Measurements from ENCODE around the gene RADIL.

RADIL gene

DNA sequence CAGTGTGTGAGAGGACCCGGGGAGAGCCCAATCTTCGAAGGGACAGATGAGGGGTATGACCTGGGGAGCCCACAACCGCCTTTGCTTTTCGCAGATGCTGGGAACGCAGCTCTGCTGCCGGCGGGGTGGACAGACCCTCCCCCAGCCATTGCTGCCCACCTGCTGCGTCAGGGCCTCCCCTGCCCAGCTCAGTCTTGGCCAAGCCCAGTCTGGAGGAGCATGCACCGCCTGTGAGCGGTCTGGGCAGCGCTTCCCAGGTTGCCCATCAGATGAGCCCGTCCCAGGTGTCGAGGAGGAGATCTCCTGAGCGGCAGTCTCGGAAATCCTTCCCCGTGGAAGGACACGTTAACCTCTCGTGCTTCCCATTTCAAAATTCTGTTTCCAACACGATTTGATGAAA, 125.4 kb downstream of the RADIL start (continued):
- TF ChIP-seq ATF2 (tag by site-specific recombination; IDR thresholded peaks at IDR 0.05; ENCODE audit: low read depth) (no peak), GLIS1 (tag by site-specific recombination; IDR thresholded peaks at IDR 0.05) (no peak), ZNF501 (tag by site-specific recombination; IDR thresholded peaks at IDR 0.05) (no peak), ZNF132 (tag by site-specific recombination; IDR thresholded peaks at IDR 0.05; ENCODE audit: borderline replicate concordance) (no peak), GLIS2 (tag by site-specific recombination; IDR thresholded peaks at IDR 0.05) (no peak), YY2 (tag by site-specific recombination; IDR thresholded peaks at IDR 0.05) (no peak), ZBTB17 (tag by site-specific recombination; IDR thresholded peaks at IDR 0.05) (no peak), SP2 (tag by site-specific recombination; IDR thresholded peaks at IDR 0.05) (no peak)

DNA sequence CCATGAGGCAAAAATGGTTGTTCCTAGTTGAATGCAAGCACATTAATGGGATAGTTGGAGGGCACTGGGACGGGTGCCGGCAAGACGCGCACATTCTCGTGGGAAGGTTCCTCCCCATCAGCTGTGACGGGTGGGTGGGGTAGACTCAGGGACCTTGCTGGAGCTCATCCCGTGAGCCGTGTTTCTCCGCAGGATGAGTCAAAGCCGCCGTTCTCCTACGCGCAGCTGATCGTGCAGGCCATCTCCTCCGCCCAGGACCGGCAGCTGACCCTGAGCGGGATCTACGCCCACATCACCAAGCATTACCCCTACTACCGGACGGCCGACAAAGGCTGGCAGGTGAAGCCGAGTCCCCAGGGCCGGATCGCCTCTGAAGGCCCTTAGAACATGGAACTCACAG, 128.5 kb downstream of the RADIL start:
- TF ChIP-seq, protein P1, sequence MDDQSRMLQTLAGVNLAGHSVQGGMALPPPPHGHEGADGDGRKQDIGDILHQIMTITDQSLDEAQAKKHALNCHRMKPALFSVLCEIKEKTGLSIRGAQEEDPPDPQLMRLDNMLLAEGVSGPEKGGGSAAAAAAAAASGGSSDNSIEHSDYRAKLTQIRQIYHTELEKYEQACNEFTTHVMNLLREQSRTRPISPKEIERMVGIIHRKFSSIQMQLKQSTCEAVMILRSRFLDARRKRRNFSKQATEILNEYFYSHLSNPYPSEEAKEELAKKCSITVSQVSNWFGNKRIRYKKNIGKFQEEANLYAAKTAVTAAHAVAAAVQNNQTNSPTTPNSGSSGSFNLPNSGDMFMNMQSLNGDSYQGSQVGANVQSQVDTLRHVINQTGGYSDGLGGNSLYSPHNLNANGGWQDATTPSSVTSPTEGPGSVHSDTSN (CRISPR knock-in tag; IDR thresholded peaks at IDR 0.05): no peak
- TF ChIP-seq GLI4 (tag by site-specific recombination; IDR thresholded peaks at IDR 0.05) (no peak), HOXA7 (CRISPR knock-in tag; IDR thresholded peaks at IDR 0.05; ENCODE audit: borderline replicate concordance) (no peak), ZNF561 (tag by site-specific recombination; IDR thresholded peaks at IDR 0.05; ENCODE audit: borderline replicate concordance) (no peak), ZNF18 (tag by site-specific recombination; IDR thresholded peaks at IDR 0.05) (no peak), ZNF48 (tag by site-specific recombination; IDR thresholded peaks at IDR 0.05) (no peak), ZNF654 (tag by site-specific recombination; IDR thresholded peaks at IDR 0.05; ENCODE audit: low read depth) (no peak), ZNF596 (tag by site-specific recombination; IDR thresholded peaks at IDR 0.05) (no peak), ZNF311 (tag by site-specific recombination; IDR thresholded peaks at IDR 0.05; ENCODE audit: borderline replicate concordance) (no peak), SETDB1 (IDR thresholded peaks at IDR 0.05; ENCODE audit: insufficient read length, low read length) (no peak), ZNF426 (tag by site-specific recombination; IDR thresholded peaks at IDR 0.05) (no peak), ATF2 (tag by site-specific recombination; IDR thresholded peaks at IDR 0.05; ENCODE audit: low read depth) (no peak)
- Histone ChIP-seq H3K27ac (ENCODE audit: extremely low read depth, low read depth, low read length) (no peak overlapping the region), H3K4me3 (ENCODE audit: low read depth, low read length) (no peak overlapping the region), H3K9me3 (ENCODE audit: control insufficient read depth, insufficient read depth, low read depth, low read length) (no peaks in the 10 kb centered on the region), H3K4me1 (ENCODE audit: control insufficient read depth, insufficient read depth, low read length) (no peaks in the 10 kb centered on the region), H3K36me3 (ENCODE audit: control insufficient read depth in 2 of 2, insufficient read depth in 1 of 2, low read length in 2 of 2) (peaks cover 16 to 57% of the 10 kb centered on the region in 2 experiments; a peak in 2 of 3 replicates)
- ChIA-PET POLR2A (no interaction called here), CTCF (interaction anchor here (0.7 to 1.9 kb wide), 8 partner anchors 10 to 336 kb away, joined by 3 to 7 read pairs (median 4); no protein-coding TSS in a partner anchor)
